Daoy (cell line): Measurements from ENCODE around the gene ASIC4. TPM values are rescaled to one million over a fixed set of nuclear protein-coding genes. Genes with fewer than 3 reads are reported as not detected.

ENCODE experiments used
- DNase-seq: peaks from one replicate; pipeline ENCODE4 v3.0.0-alpha.2; 2015; ENCODE audit warnings: low read depth
- total RNA-seq: library from RNA; depleted of rRNA; stranded (reverse); fragments of >200 nt; shearing (Covaris generic); gene quantifications from 2 replicates; pipeline ENCODE4 v1.2.3, GENCODE V29; 2014

ASIC4 gene
- total RNA-seq, 1 experiment from 2014 or later, result not detected

DNA sequence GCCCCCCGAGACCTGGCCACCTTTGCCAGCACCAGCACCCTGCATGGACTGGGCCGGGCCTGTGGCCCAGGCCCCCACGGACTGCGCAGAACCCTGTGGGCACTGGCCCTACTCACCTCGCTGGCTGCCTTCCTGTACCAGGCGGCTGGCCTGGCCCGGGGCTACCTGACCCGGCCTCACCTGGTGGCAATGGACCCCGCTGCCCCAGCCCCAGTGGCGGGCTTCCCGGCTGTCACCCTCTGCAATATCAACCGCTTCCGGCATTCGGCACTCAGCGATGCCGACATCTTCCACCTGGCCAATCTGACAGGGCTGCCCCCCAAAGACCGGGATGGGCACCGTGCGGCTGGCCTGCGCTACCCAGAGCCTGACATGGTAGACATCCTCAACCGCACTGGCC lies 554 bp downstream of the ASIC4 start:
- DNase-seq, result no peak

- DNase-seq, result no peak
These were observed 1.8 kb downstream of the ASIC4 start for GRCh38 chr2:219515874-219516629.

DNA sequence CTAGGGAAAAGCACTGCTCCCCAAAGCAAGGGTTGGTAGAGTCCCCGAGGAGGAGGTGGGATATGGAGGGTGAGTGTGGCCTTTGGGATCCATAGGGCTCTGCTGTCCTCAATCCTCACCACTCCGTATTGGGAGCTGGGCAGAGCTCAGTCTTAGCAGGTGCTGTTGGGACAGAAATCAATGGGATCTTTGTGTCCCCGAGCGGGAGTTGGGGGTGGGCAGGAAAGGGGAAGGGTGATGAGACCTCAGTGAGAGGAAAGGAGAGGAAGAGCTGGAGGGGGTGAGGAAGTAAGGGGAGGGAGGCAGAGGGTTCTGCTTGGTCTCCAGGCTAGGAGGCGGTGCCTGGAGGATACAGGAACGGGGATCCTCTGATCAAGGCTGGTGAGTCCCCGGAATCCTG lies 2.6 kb downstream of the ASIC4 start:
- no peak for DNase-seq

GRCh38 chr2:219517954-219518778 lies 3.9 kb downstream of the ASIC4 start:
- DNase-seq, result no peak

DNA sequence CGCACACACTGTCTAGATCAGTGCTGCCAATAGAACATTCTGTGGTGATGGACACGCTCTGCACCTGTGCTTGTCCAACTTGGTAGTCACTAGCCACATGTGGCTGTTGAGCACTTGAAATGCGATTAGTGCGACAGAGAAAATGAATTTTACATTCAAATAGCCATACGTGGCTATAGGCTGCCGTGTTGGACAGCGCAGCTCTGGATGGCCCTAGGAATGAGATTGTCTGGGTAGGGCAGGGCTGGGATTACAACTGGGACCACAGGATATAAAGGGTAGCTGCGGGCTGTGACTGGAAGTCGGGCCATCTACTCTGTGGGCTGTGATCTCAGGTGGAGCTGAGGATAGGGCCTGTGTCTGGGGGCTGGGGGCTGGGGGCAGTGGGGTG lies 5.2 kb downstream of the ASIC4 start:
- no peak for DNase-seq

DNA sequence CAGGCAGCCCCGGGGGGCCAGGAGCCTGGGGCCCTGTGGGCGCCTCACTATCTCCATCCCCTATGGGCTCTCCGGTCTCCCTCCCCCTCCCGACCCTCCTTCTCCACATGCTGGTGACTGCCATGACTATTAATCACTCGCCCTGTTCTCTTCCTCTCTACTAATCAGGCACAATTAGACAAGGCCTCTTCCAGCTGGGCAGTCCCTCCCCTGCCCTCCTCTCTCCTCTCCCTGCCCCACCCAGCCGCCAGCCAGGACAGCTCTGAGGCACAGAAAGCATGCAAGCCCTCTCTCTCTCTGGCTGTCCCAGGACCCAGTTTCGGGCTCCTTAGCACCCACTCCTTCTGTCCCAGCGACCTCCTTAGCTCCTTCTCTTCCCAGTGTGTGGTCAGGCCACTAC lies 5.8 kb downstream of the ASIC4 start:
- DNase-seq, result no peak

DNA sequence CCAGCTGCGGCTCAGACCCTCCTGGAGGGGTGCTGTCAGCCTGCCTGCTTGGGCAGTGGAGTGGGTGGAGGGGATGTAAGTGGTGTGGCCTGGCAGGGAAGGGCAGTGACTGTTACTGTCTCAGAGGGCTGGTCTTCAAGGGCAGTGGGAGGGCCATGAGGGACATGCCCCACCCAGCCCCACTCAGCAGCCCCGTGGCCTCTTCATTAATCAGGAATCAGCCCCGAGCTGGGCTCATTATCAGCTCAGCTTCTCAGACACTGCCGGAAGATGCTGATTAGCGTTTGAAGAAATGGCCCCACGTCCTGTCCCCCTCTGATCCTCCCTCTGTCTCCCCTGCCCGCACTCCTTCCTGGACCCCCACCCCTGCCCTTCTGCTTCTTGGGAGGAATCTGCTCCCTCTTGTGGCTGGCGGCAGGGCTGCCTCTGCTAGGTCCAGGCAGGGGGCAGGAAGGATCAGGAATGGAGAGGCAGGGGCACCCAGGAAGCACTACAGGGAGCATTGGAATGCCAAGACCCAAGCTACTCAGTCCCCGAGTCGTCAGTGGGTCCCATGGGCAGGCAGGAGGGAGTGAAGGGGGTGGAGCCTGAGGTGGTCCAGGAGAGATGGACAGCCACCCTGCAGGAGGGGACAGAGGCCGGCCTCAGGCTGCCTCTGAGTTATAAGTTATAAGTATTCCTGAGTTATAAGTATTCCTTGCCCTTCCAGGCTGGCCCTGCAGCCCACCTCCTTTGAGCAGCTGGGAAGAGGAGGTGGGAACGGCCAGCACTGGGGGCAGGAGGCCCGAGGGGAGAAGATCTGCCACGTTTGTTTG lies 7.0 kb downstream of the ASIC4 start:
- DNase-seq, result peak; percentile 59

GRCh38 chr2:219522111-219523030 lies 8.1 kb downstream of the ASIC4 start:
- peak; percentile 81 for DNase-seq

- DNase-seq, result no peak
These were observed 8.9 kb downstream of the ASIC4 start for GRCh38 chr2:219523031-219523671.

DNA sequence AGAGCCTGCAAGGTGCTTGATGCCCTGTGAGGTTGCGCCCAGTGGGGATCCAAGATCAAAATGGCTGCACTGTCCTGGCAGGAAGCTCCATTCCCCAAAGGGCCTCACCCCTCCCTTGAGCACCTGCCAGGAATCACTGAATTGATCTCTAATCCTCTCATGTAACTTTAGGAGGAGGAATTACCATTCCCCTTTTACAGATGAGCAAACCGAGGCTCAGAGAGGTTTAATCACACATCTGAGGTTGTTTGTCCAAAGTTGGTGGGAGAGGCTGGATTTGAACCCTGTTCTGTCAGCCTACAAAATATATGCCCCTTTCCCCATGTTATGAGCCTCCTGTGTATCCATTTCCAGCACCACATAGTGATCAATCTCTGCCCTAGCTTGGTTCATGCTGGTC lies 10.5 kb downstream of the ASIC4 start:
- no peak for DNase-seq

- DNase-seq, result no peak
These were observed 11.4 kb downstream of the ASIC4 start for GRCh38 chr2:219525533-219526232.

DNA sequence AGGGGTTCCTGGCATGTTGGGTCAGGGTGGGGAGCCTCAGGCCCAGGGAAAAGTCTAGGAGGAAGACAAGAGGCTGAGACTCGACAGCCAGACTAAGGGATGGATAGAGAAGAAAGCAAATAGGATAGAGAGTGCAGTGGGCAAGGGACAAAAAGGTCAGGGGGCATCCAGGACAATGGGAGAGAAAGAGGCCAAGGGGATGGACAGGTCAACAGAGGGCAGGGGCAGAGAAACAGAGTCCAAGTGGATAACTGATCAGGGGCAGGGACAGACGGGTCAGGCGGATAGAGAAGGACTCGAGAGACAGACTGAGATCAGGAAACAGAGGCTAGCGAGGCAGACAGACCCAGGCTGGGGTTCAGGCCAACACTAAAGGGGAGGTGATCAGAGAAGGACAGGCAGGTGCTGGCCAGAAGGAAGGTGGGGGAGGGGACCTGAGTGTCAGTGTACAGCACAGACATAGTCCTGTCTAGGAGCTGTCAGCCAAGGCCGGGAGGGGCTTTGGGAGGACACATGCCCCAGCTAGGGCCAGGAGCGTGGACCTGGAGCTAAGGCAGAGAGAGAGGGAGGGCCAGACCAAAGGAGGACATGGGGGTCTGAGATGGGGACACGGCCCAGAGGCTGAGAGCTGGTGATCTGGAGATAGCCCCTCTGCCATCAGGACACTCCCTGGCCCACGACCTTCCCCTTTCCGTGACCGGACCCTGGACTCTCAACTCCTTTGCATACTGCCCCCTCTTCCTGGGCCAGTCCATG lies 12.2 kb downstream of the ASIC4 start:
- DNase-seq, result no peak

GRCh38 chr2:219527076-219527394 lies 12.8 kb downstream of the ASIC4 start:
- no peak for DNase-seq

DNA sequence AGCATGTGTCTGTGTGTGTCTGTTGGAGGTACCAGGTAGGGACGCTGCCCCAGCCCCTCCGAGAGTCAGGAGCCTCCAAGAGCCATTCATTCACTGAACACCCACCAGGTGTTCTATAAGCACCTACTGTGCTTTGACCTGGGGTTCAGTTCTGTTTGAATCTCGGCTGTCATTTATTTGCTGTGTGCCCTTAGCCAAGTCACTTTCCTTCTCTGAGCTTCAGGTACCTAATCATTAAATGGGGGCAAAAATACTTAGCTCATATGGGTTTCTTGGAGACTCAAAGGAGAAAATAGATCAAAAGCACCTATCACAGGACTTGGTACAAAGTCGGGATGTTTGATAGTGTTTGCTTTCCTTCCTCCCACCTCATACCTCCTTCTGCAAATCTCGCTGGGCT lies 13.2 kb downstream of the ASIC4 start:
- DNase-seq, result no peak

- peak; percentile 87 for DNase-seq
These were observed 16.0 kb downstream of the ASIC4 start for GRCh38 chr2:219530048-219530963.

DNA sequence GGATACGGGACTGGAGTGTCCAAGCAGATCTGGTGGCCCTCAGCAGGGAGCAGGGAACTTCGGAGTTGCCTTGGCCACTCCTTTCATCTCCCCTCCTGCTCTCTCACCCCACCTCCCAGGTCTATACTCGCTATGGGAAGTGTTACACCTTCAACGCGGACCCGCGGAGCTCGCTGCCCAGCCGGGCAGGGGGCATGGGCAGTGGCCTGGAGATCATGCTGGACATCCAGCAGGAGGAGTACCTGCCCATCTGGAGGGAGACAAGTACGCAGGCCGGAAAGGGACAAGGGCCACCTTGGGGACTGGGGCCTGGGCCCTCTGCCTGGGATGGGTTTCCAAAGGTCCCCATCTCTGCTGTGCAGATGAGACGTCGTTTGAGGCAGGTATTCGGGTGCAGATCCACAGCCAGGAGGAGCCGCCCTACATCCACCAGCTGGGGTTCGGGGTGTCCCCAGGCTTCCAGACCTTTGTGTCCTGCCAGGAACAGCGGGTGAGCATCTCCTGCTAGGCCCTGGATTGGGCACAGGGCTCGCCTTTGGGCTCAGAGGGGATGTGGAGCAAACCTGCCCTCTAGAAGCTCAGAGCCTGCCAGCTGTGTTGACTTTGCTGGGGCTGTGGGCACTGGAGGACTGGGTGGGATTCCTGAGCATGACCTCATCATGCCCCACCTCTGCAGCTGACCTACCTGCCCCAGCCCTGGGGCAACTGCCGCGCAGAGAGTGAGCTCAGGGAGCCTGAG lies 17.5 kb downstream of the ASIC4 start:
- no peak for DNase-seq

GRCh38 chr2:219532378-219532649 lies 18.0 kb downstream of the ASIC4 start:
- DNase-seq, result no peak
